GM12865 (cell line): ENCODE results near the gene EIF4B.
"Not testable (repeated sequence)": the region's sequence is repeated elsewhere in the genome, so short reads cannot be mapped to it uniquely, and the experiment has no call there.

Experiments
- DNase-seq: peaks from one replicate; pipeline ENCODE4 v3.0.0; 2010; ENCODE audit warnings: low read depth
- H3K4me3 ChIP-seq: 2 replicates; pipeline ENCODE4 v1.5.1; 2011; ENCODE audit warnings: mild to moderate bottlenecking, low read depth, low read length, control low read depth
- TF ChIP-seq, protein P1 (sequence below): IDR thresholded peaks from 2 replicates; pipeline ENCODE4 v1.5.1; 2011; ENCODE audit warnings: low read length, control low read depth, low read depth, inconsistent platforms; ENCODE audit not compliant: insufficient read depth; ENCODE audit errors: missing control alignments

Gene EIF4B

DNA sequence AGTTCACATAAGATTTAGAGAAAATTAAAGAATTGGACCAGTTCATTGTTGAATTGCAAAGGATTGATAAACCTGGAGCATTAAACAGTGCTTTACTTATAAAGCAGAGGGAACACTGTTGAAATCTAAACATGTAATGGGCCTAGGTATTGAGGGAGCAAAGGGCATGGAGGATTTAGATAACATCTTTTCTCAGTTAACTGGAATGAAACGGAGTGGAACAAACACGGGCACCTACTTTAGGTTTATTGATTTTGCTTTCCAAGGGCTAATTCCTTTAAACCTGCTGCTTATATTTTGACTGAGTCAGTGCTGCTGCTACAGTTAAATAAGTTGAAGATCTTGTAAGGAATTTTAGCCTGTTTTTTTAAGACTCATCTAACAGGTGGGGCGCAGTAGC is 5.6 kb downstream of the EIF4B start:
- TF ChIP-seq, protein P1, sequence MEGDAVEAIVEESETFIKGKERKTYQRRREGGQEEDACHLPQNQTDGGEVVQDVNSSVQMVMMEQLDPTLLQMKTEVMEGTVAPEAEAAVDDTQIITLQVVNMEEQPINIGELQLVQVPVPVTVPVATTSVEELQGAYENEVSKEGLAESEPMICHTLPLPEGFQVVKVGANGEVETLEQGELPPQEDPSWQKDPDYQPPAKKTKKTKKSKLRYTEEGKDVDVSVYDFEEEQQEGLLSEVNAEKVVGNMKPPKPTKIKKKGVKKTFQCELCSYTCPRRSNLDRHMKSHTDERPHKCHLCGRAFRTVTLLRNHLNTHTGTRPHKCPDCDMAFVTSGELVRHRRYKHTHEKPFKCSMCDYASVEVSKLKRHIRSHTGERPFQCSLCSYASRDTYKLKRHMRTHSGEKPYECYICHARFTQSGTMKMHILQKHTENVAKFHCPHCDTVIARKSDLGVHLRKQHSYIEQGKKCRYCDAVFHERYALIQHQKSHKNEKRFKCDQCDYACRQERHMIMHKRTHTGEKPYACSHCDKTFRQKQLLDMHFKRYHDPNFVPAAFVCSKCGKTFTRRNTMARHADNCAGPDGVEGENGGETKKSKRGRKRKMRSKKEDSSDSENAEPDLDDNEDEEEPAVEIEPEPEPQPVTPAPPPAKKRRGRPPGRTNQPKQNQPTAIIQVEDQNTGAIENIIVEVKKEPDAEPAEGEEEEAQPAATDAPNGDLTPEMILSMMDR, result no peak
- H3K4me3 ChIP-seq, result no peak overlapping the region
- DNase-seq, result no peak

DNA sequence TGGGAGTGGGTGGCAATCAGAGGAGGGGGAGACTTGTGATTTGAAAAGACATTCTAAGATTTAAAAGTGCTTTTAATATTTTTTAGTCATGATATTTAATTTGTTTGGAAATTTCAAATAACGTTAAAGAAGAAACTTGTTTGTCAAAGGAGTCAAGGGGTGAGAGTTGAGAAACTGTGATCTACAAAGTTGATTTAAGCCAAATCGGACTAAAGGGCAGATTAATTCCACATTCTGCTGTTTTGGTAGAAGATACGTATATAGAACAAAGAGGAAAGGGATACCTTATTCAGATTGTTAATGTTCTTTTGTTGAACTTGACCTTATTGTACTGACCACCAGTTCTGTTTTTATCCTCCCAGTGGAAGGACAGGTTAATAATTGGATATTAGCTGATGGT is 6.7 kb downstream of the EIF4B start:
- H3K4me3 ChIP-seq, result no peak overlapping the region
- DNase-seq, result no peak
- TF ChIP-seq, protein P1, result no peak

DNA sequence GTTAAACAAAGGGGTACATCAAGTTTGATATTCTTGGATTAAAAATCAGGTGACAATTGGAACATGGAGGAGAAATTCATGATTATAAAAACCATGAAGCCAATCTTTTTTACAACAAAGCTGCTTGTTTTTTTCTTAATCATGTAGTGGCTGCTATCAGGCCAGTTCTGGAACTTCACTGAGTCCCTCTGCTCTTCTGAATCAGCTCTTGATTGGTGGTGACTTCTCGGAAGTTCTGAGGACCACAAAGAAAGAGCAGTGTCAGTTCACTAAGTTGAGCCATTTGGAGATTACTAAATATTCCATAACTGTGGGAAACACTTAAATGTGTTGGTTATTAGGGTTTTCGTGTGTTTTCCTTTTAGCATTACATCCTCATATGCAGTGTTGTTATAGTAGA is 8.5 kb downstream of the EIF4B start:
- TF ChIP-seq, protein P1, result no peak
- H3K4me3 ChIP-seq, result no peak overlapping the region
- no peak for DNase-seq

DNA sequence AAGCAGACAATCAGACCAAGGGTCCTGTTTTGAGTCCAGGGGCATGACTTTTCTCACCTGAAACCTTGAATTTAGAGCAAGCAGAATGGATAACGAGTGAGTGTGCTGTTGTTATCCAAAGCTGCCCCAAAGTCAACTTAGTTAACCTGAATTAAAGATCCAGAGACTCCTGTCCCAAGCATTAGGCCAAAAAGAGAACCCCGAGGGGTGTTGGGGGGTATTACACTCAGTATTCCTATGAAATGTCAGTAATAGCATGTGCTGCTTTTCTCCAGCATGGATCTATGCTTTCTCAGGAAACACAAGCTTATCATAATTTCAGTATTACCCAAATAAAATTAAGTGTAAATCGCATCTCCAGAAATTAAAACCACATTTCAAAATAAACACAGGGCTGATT is 19.0 kb downstream of the EIF4B start:
- TF ChIP-seq, protein P1, result no peak
- DNase-seq, result no peak
- no peak overlapping the region for H3K4me3 ChIP-seq

DNA sequence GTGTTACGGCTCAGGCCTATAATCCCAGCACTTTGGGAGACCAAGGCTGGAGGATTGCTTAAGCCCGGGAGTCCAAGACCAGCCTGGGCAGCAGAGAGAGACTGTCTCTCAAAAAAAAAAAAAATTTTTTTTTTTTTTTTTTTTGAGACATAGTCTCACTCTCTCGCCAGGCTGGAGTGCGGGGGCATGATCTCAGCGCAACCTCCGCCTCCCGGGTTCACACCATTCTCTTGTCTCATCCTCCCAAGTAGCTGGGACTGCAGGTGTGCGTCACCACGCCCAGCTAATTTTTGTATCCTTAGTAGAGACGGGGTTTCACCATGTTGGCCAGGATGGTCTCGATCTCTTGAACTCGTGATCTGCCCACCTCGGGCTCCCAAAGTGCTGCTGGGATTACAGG is 20.8 kb downstream of the EIF4B start:
- DNase-seq, H3K4me3 ChIP-seq: not testable (repeated sequence)

DNA sequence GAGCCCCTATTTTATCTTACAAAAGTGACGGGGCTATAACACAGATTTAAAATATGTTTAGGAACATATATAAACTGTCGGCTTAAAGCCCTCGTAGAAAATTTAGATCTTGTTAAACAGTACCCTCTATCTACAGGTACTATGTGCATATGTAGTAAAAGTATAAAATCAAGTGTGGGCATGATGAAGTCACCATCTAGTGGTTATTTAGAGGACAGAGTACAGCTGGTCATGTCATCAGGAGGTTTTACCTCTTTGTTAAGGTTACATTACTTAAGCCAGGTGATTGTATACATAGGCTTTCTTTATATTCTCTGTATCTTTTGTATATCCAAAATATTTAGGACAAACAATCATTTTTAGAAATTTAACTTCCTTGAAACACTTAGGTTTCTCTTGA is 25.4 kb downstream of the EIF4B start:
- H3K4me3 ChIP-seq, result no peak overlapping the region
- DNase-seq, result no peak
- TF ChIP-seq, protein P1, result no peak

DNA sequence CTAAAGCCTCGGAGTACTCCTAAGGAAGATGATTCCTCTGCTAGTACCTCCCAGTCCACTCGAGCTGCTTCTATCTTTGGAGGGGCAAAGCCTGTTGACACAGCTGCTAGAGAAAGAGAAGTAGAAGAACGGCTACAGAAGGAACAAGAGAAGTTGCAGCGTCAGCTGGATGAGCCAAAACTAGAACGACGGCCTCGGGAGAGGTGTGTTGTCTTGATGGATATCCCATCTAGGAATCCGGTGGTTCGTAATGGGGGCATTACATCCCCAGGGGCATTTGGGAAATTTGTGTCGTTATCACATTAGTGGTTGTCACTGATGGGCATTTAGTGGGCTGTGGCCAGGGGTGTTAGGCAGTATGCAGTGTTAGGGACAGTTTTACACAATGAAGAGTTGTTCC is 27.6 kb downstream of the EIF4B start:
- not testable (repeated sequence) for H3K4me3 ChIP-seq, DNase-seq

DNA sequence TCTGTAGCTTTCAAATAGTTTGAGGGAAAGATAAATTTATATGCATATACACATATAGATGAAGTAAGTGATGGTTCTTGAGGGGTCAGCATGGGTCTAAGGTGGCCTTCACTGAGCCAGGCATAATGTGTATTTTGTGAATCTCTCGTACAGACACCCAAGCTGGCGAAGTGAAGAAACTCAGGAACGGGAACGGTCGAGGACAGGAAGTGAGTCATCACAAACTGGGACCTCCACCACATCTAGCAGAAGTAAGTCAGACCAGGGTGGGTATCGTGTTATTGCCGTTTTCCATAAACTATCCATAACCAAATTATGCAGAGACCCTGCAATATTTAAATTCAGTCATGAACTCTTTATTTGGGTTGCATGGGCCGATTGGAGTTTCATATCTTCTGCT is 28.2 kb downstream of the EIF4B start:
- TF ChIP-seq, protein P1, result no peak
- no peak overlapping the region for H3K4me3 ChIP-seq
- DNase-seq, result no peak
